A204.1 (cell line): ENCODE data around the gene RHOT2.

Source experiments
- FAIRE-seq: peaks from 2 replicates; lab custom pipeline; 2012; peaks lifted over from hg19 to GRCh38; lab: Jason Lieb, UNC

Gene RHOT2

GRCh38 chr16:671353-672131, 3.6 kb downstream of the RHOT2 start:
- no peak for FAIRE-seq

DNA sequence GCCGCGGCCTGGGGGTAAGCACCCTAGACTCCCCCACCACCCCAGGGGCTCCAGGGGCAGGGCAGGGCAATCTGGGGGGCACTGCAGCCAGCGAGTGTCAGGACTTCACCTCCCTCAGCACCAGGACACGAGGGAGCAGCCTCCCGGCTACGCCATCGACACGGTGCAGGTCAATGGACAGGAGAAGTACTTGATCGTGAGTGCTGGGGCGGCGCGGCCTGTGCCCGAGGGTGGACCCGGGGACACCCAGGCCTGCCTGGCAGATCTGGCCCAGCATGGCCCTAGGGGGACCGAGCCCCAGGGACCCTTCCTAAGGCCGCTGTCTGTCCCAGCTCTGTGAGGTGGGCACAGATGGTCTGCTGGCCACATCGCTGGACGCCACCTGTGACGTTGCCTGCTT, 4.4 kb downstream of the RHOT2 start:
- no peak for FAIRE-seq

GRCh38 chr16:672851-673250, 4.9 kb downstream of the RHOT2 start:
- FAIRE-seq, result no peak

DNA sequence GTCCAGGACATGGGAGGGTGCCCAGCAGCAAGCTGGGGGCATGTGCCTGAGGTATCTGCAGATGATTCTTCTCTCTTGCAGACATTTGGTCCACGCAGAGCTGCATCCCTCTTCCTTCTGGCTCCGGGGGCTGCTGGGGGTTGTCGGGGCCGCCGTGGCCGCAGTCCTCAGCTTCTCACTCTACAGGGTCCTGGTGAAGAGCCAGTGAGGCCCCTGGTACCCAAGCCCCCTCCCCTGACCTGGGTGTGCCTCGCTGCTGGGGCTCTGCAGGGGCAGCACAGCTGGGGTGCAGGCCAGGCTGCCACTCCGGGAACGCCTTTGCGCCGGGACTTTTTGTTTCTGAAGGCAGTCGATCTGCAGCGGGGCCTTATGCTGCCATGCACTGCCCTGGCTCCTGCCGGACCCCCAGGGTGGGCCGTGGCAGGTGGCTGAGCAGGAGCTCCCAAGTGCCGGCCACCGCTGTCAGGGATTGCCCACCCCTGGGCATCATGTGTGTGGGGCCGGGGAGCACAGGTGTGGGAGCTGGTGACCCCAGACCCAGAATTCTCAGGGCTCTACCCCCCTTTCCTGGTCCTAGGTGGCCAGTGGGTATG, 5.6 kb downstream of the RHOT2 start:
- no peak for FAIRE-seq

GRCh38 chr16:674214-674881, 6.4 kb downstream of the RHOT2 start:
- no peak for FAIRE-seq

DNA sequence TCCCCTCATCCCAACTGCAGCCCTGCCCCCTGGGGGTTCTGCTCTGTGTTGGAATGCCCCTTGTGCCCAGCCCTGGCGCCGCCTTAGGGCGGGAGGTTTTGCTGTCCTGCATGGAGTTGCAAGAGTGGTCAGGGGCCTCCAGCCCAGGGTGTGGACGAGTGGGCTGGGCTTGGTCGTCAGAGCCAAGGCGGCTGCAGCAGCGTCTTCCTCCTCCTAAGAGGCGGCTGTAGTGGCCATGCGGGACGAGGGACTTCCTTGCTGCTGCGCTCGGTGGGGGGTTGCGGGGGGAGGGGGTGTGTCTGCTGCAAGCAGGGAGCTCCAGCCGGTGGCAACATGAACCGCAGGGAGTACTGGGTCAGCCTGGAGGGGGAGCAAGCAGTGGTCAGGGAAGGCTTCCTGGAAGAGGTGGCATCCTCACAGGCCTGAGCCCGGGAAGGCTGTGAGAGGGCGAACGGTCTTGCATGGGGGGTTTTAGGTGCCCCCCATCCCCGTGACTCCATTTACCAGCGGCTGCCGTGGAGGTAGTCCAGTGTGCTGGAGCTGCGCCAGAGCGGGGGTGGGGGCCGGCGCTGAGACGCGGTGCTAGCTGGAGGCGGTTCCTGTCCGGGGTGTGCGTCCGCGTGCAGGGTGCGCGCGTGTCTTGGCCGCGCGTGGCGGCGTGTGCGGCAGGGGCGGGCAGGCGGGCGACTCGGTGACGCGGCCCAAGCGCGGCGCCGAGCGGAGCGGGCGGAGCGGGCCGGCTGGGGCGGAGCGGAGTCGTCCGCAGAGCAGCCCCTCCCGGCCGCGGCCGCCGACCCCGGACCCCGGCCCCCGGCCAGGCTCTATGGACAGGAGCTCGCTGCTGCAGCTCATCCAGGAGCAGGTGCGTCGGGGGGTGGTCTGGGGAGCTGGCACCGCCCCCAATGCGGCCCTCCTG, 7.3 kb downstream of the RHOT2 start, which contains the start of gene RHBDL1:
Gene RHBDL1 (plus strand): TSS at position 704 of the 916 bp plus-strand sequence. CDS start 120 bp downstream, at position 824.
- FAIRE-seq, result no peak

DNA sequence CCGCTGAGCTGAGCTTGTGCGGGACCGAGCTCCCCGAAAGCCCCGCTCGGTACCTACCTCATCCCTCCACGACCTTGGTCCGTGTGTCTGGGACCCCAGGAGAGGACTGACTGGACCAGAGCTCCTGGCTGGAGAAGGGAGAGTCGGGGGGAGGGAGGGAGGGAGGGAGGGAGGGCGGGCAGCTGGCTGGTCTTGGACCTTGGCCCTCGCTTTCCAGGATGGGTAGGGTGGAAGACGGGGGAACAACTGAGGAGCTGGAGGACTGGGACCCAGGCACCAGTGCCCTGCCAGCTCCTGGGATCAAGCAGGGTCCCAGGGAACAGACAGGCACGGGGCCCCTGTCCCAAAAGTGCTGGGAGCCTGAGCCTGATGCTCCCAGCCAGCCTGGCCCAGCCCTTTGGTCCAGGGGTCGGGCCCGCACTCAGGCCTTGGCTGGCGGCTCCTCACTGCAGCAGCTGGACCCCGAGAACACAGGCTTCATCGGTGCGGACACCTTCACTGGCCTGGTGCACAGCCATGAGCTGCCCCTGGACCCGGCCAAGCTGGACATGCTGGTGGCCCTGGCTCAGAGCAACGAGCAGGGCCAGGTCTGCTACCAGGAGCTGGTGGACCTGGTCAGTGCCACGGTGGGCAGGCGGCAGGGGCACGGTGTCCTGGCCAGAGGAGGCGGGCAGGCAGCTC, 8.1 kb downstream of the RHOT2 start:
- no peak for FAIRE-seq

DNA sequence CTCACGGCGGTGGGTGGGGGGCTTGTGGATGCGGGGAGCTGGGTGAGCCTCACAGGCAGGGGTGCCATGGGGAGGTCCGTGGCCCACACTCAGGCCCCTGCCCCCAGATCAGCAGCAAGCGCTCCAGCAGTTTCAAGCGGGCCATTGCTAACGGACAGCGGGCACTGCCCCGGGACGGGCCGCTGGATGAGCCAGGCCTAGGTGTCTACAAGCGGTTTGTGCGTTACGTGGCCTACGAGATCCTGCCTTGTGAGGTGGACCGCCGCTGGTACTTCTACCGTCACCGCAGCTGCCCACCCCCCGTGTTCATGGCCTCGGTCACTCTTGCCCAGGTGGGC, 8.6 kb downstream of the RHOT2 start:
- FAIRE-seq, result no peak

DNA sequence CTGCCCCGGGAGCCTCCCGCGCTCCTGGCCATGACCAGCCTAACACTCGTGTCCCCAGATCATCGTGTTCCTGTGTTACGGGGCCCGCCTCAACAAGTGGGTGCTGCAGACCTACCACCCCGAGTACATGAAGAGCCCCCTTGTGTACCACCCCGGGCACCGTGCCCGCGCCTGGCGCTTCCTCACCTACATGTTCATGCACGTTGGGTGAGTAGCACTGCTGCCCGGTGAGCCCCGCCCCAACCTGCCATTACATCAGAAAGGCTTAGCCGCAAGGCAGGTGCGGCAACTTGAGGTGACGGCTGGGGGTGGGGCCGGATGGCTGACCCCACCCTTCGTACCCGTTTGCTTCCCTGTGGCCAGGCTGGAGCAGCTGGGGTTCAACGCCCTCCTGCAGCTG, 9.0 kb downstream of the RHOT2 start:
- FAIRE-seq, result no peak

- no peak for FAIRE-seq
Measured at GRCh38 chr16:677316-678190, 9.6 kb downstream of the RHOT2 start.

- no peak for FAIRE-seq
Measured at GRCh38 chr16:678209-678857, 10.4 kb downstream of the RHOT2 start.

GRCh38 chr16:678858-679813, 11.2 kb downstream of the RHOT2 start:
- FAIRE-seq, result no peak

DNA sequence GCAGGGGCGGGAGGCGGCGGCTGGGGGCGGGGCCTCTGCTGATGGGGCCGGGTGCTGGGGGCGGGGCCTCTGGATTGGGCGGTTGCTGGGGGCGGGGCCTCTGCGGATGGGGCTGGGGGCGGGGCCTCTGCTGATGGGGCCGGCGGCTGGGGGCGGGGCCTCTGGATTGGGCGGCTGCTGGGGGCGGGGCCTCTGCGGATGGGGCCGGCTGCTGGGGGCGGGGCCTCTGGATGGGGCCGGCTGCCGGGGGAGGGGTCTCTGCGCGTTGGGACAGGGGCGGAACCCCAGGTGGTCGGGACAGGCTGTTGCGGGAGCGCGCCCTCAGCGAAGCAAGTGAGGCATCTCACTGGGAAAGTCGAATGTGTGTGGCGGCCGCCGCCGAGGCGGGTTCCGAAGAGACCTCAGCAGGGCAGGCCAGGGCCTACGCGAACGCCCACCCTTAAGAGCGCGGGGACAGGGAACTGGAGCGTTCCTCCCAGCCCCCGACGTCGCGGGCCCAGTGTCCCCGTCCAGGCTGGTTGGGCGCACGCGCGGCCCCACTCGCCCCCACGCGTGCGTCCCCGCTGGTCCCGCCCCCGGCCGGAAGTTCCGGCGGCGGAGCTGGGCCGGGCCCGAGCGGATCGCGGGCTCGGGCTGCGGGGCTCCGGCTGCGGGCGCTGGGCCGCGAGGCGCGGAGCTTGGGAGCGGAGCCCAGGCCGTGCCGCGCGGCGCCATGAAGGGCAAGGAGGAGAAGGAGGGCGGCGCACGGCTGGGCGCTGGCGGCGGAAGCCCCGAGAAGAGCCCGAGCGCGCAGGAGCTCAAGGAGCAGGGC, 12.1 kb downstream of the RHOT2 start, which contains the start of gene STUB1:
Gene STUB1 (plus strand): TSS at position 597 of the 811 bp plus-strand sequence. CDS start 116 bp downstream, at position 713.
- no peak for FAIRE-seq

DNA sequence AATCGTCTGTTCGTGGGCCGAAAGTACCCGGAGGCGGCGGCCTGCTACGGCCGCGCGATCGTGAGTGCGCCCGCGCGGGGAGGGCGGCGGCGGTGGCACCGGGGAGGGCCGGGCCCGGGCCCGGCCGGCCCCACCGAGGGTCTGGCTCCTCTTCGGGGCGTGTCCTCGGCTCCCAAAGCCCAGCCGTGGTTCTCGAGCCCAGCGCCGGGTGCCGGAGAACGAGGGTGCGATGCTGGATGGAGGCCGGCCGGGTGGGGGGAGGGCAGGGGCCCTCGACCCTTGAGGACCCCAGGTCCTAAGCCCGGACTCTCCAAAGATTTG, 12.7 kb downstream of the RHOT2 start:
- FAIRE-seq, result no peak

DNA sequence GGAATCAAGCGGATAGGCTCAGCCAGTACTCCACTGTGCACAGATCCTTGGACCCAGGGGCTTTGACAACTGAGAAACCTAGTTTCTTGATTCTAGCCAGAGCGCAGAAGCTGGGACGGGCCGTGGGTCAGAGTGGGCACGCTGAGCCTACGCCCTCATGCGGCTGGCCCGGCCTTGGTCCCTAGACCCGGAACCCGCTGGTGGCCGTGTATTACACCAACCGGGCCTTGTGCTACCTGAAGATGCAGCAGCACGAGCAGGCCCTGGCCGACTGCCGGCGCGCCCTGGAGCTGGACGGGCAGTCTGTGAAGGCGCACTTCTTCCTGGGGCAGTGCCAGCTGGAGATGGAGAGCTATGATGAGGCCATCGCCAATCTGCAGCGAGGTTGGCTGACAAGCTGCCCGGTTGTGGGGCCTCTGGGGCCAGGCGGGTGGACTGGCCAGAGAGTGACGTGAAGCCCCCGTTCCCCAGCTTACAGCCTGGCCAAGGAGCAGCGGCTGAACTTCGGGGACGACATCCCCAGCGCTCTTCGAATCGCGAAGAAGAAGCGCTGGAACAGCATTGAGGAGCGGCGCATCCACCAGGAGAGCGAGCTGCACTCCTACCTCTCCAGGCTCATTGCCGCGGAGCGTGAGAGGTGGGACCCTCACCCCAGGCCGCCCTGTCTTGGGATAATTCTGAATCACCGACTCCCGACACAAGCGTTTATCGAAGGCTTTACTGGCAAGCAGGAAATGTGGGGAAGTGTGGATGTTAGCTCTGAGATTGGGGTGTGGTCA, 13.2 kb downstream of the RHOT2 start:
- FAIRE-seq, result no peak

DNA sequence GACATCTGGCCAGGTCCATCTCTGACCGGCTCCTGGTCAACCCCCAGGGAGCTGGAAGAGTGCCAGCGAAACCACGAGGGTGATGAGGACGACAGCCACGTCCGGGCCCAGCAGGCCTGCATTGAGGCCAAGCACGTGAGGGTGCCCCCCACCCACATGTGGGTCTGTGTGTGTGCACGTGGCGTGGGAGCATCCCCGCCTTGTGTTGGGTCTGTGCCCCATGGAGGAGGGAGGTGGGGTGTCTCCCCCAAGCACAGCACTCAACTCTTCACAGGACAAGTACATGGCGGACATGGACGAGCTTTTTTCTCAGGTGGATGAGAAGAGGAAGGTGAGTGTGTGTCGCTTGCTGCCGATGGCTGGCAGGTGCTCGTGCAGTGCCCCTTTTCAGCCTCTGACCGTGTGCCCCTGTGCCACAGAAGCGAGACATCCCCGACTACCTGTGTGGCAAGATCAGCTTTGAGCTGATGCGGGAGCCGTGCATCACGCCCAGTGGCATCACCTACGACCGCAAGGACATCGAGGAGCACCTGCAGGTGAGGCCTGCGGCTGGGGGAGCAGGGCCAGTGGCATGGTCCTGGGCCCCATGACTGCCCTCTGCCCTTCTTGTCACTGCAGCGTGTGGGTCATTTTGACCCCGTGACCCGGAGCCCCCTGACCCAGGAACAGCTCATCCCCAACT, 14.0 kb downstream of the RHOT2 start:
- no peak for FAIRE-seq
